Measurements from ENCODE around the gene TTC34. TPM values are rescaled to one million over a fixed set of nuclear protein-coding genes. Genes with fewer than 3 reads are reported as not detected.

TTC34 gene
- total and polyA plus RNA-seq, 2 of the 13 experiments (the other 11 are each of a cell fraction or from before 2014, with no cell fraction given) = 0.07 to 0.11 TPM

DNA sequence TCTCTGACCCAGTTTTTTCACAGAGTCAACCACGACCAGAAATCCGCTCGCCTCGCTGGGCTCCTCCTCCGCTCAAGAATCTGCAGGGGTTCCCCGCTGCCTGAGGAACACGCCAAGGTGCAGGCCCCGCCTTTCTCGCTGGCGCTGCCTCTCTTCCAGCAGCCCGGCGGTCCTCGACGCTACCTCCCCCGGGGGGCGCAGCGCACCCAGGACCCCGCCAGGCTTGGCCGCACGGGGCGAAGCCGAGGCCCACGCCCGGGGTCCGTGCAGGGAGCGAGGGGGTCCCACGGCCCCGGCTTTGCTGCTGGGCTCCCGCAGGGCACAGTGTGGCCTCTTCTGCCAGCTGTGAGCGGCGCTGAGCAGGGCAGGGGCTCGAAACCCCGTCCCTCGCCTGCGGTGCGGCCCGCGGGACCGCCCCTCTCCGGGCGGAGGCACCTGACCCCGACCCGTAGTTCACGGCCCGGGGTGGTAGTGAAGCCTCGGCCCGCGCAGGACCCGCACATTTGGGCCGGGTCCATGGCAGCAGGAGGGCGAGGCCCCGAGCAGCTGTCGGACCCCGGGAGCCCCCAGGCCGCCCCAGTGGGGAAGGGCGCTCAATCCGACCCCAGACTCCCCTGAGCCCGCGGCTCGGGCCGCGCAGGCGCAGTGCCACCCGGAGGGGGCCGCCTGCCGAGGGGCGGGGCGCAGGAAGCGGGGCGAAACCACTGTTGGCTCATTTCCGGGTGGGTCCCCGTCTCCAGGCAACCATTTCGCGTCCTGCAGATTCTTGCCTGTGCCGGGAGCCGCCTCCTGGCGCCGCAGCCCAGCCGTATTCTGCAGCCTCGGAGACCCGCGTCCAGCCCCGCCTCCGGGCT is 158.7 kb downstream of the TTC34 start (continued):
- TF ChIP-seq CERS6 (CRISPR knock-in tag; IDR thresholded peaks at IDR 0.05) (no peak), RXRA (CRISPR knock-in tag; IDR thresholded peaks at IDR 0.05) (0 out of 2 replicates have a peak, but pooled peaks have one; percentile 21), TOE1 (CRISPR knock-in tag; IDR thresholded peaks at IDR 0.05) (no peak), EHMT2 (IDR thresholded peaks at IDR 0.05; ENCODE audit: borderline replicate concordance, low read depth, low read length) (no peak), ZBTB1 (CRISPR knock-in tag; IDR thresholded peaks at IDR 0.05; ENCODE audit: borderline replicate concordance) (no peak), RBAK (CRISPR knock-in tag; IDR thresholded peaks at IDR 0.05) (no peak), ZNF256 (CRISPR knock-in tag; conservative IDR thresholded peaks at IDR 0.05) (no peak), HINFP (CRISPR knock-in tag; IDR thresholded peaks at IDR 0.05; ENCODE audit: low read depth) (no peak), ZNF883 (CRISPR knock-in tag; IDR thresholded peaks at IDR 0.05; ENCODE audit: not compliant biosample characterization) (no peak), SALL1 (CRISPR knock-in tag; IDR thresholded peaks at IDR 0.05) (peak; percentile 47; the same call in 1 of the 2 replicates), JUND (CRISPR knock-in tag; IDR thresholded peaks at IDR 0.05) (no peak), FIP1L1 (IDR thresholded peaks at IDR 0.05; ENCODE audit: borderline replicate concordance, insufficient read depth, low read depth, low read length) (no peak), ZNF251 (CRISPR knock-in tag; IDR thresholded peaks at IDR 0.05) (no peak), USF2 (IDR thresholded peaks at IDR 0.05; ENCODE audit: low read depth, low read length) (no peak), USF2 (CRISPR knock-in tag; IDR thresholded peaks at IDR 0.05; ENCODE audit: borderline replicate concordance) (no peak)
- TF ChIP-seq, protein P1, sequence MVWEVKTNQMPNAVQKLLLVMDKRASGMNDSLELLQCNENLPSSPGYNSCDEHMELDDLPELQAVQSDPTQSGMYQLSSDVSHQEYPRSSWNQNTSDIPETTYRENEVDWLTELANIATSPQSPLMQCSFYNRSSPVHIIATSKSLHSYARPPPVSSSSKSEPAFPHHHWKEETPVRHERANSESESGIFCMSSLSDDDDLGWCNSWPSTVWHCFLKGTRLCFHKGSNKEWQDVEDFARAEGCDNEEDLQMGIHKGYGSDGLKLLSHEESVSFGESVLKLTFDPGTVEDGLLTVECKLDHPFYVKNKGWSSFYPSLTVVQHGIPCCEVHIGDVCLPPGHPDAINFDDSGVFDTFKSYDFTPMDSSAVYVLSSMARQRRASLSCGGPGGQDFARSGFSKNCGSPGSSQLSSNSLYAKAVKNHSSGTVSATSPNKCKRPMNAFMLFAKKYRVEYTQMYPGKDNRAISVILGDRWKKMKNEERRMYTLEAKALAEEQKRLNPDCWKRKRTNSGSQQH (CRISPR knock-in tag; IDR thresholded peaks at IDR 0.05; ENCODE audit: low read depth) = no peak
- TF ChIP-seq, protein P2, sequence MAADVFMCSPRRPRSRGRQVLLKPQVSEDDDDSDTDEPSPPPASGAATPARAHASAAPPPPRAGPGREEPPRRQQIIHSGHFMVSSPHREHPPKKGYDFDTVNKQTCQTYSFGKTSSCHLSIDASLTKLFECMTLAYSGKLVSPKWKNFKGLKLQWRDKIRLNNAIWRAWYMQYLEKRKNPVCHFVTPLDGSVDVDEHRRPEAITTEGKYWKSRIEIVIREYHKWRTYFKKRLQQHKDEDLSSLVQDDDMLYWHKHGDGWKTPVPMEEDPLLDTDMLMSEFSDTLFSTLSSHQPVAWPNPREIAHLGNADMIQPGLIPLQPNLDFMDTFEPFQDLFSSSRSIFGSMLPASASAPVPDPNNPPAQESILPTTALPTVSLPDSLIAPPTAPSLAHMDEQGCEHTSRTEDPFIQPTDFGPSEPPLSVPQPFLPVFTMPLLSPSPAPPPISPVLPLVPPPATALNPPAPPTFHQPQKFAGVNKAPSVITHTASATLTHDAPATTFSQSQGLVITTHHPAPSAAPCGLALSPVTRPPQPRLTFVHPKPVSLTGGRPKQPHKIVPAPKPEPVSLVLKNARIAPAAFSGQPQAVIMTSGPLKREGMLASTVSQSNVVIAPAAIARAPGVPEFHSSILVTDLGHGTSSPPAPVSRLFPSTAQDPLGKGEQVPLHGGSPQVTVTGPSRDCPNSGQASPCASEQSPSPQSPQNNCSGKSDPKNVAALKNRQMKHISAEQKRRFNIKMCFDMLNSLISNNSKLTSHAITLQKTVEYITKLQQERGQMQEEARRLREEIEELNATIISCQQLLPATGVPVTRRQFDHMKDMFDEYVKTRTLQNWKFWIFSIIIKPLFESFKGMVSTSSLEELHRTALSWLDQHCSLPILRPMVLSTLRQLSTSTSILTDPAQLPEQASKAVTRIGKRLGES (CRISPR knock-in tag; IDR thresholded peaks at IDR 0.05; ENCODE audit: borderline replicate concordance) = no peak

Data from HepG2 (cell line).